ENCODE results near the gene MAP3K4.

GRCh38 chr6:161038229-161039031 lies 46.9 kb downstream of the MAP3K4 start:
- TF ChIP-seq CTCF (IDR thresholded peaks at IDR 0.05), result no peak
- no peak for TF ChIP-seq POLR2A (IDR thresholded peaks at IDR 0.05)

Measured in Peyer's patch (tissue), 4 donors.